H1 (cell line): ENCODE data around the gene LRP1-AS. TPM values are rescaled to one million over a fixed set of nuclear protein-coding genes. Genes with fewer than 3 reads are reported as not detected.

Source experiments
- CHD2 ChIP-seq: IDR thresholded peaks from 2 replicates; pipeline ENCODE4 v1.6.1; 2012; ENCODE audit warnings: low read length, improper control_type of control experiment
- SIX5 ChIP-seq: IDR thresholded peaks from 2 replicates; pipeline ENCODE4 v1.6.1; 2011; ENCODE audit warnings: mild to moderate bottlenecking, low read depth, low read length
- TAF7 ChIP-seq: optimal IDR thresholded peaks from 2 replicates; pipeline ENCODE3; 2011; ENCODE audit warnings: low read depth, mild to moderate bottlenecking, inconsistent platforms, low read length, moderate library complexity, borderline replicate concordance
- polyA plus RNA-seq, 7 experiments: library from polyadenylated mRNA; depleted of rRNA in 3 of 7; stranded (reverse) in 5 of 7; unstranded in 2 of 7; fragments of >200 nt in 5 of 7; fragments of 200-250 nt in 2 of 7; gene quantifications; 1 replicate in 5 of 7; 2 replicates in 1 of 7; 4 replicates in 1 of 7; pipeline versions ENCODE4 v1.2.1 to v1.2.3, GENCODE V29; 2011 to 2013; ENCODE audit warnings: missing spikeins in 2 of 7, mixed read lengths in 2 of 7
- total RNA-seq: library from RNA; stranded (reverse); fragmentation: NEBNext Ultra II Directional; extraction: Animal tissue kit (Norgen Biotek cat#: 25700); gene quantifications from 2 replicates; pipeline ENCODE4 v1.2.1, GENCODE V29; 2021

The LRP1-AS gene
- total and polyA plus RNA-seq, 2 of the 8 experiments (the other 6 are each of a cell fraction or from before 2014, with no cell fraction given): not detected

GRCh38 chr12:57146961-57147944 lies at the start of gene LRP1-AS (continued):
- TF ChIP-seq TAF7: no peak
- TF ChIP-seq SIX5: no peak
- no peak for TF ChIP-seq CHD2
